Regular cardiac myocyte (primary cell): ENCODE measurements around the gene NUDT8. TPM values are rescaled to one million over a fixed set of nuclear protein-coding genes. Genes with fewer than 3 reads are reported as not detected.

Experiments used
- total RNA-seq: library from RNA; depleted of rRNA; stranded (reverse); fragments of >200 nt; gene quantifications from 2 replicates; pipeline ENCODE4 v1.2.3, GENCODE V29; 2014

The NUDT8 gene, protein sequence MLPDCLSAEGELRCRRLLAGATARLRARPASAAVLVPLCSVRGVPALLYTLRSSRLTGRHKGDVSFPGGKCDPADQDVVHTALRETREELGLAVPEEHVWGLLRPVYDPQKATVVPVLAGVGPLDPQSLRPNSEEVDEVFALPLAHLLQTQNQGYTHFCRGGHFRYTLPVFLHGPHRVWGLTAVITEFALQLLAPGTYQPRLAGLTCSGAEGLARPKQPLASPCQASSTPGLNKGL
- total RNA-seq, result 2.5 and 8.8 TPM in 2 replicates

GRCh38 chr11:67629386-67630227, at the start of gene NUDT8:
NUDT8 (minus strand) TSS chr11:67629937; CDS start chr11:67629911, 26 bp downstream.

GRCh38 chr11:67674442-67674871, 44.7 kb upstream of the NUDT8 start, which contains the start of gene ALDH3B2:
ALDH3B2 (minus strand) TSS chr11:67674623; CDS start chr11:67666935, 7,688 bp downstream.

GRCh38 chr11:67639438-67639859, 9.7 kb upstream of the NUDT8 start, which contains the start of gene TBX10:
TBX10 (minus strand) TSS chr11:67639763; CDS start chr11:67639472, 291 bp downstream.

GRCh38 chr11:67606492-67607295, 23.0 kb downstream of the NUDT8 start, which contains the start of gene NDUFV1:
NDUFV1 (plus strand) TSS chr11:67606936; CDS start chr11:67607005, 69 bp downstream.

GRCh38 chr11:67583247-67584204, 46.2 kb downstream of the NUDT8 start, which contains the start of gene GSTP1:
GSTP1 (plus strand) TSS chr11:67583812; CDS start chr11:67583844, 32 bp downstream.

Other genes starting within 250 kb of the NUDT8 start
- gene RAD9A, start 238.0 kb downstream of the NUDT8 start, total RNA-seq, result 3.3 and 6.2 TPM in 2 replicates
- gene PPP1CA, start 228.1 kb downstream of the NUDT8 start, total RNA-seq, result 87.7 and 243 TPM in 2 replicates
- gene TBC1D10C, start 225.9 kb downstream of the NUDT8 start, total RNA-seq, result not detected in 2 replicates
- gene CARNS1, start 214.3 kb downstream of the NUDT8 start, total RNA-seq, result 0.19 and 0.28 TPM in 2 replicates
- 29.6 and 50.6 TPM in 2 replicates for gene RPS6KB2, start 201.4 kb downstream of the NUDT8 start, total RNA-seq
- 0.19 and 0.28 TPM in 2 replicates for gene PTPRCAP, start 192.3 kb downstream of the NUDT8 start, total RNA-seq
- 90.7 and 149 TPM in 2 replicates for gene CORO1B, start 186.5 kb downstream of the NUDT8 start, total RNA-seq
- gene GPR152, start 177.2 kb downstream of the NUDT8 start, total RNA-seq, result not detected in 2 replicates
- 0.28 and 0.38 TPM in 2 replicates for gene CABP4, start 174.6 kb downstream of the NUDT8 start, total RNA-seq
- 20.3 and 30.7 TPM in 2 replicates for gene TMEM134, start 160.7 kb downstream of the NUDT8 start, total RNA-seq
- 69.1 and 75.7 TPM in 2 replicates for gene AIP, start 146.9 kb downstream of the NUDT8 start, total RNA-seq
- 16.1 and 18.3 TPM in 2 replicates for gene PITPNM1, start 124.6 kb downstream of the NUDT8 start, total RNA-seq
- gene CDK2AP2, start 121.8 kb downstream of the NUDT8 start, total RNA-seq, result 16.6 and 20.9 TPM in 2 replicates
- not detected in 2 replicates for gene CABP2, start 106.5 kb downstream of the NUDT8 start, total RNA-seq
- gene GSTP1, start 46.1 kb downstream of the NUDT8 start, total RNA-seq, result 709 and 1,193 TPM in 2 replicates
- gene NDUFV1, start 23.0 kb downstream of the NUDT8 start, total RNA-seq, result 142 and 188 TPM in 2 replicates
- not detected in 2 replicates for gene TBX10, start 9.8 kb upstream of the NUDT8 start, total RNA-seq
- gene ACY3, start 20.8 kb upstream of the NUDT8 start, total RNA-seq, result not detected in 2 replicates
- not detected in 2 replicates for gene ALDH3B2, start 44.7 kb upstream of the NUDT8 start, total RNA-seq